ENCODE results near the gene TRIM29.

Gene TRIM29

GRCh38 chr11:120125509-120125908, 12.4 kb downstream of the TRIM29 start:
- TF ChIP-seq TEAD4 (IDR thresholded peaks at IDR 0.05) (no peak), TCF12 (IDR thresholded peaks at IDR 0.05; ENCODE audit: low read depth) (no peak), NFIC (IDR thresholded peaks at IDR 0.05) (no peak), MAX (IDR thresholded peaks at IDR 0.05) (no peak), EGR1 (IDR thresholded peaks at IDR 0.05) (no peak), YY1 (IDR thresholded peaks at IDR 0.05; ENCODE audit: low read depth) (no peak), REST (IDR thresholded peaks at IDR 0.05; ENCODE audit: low read depth) (no peak), CREB1 (IDR thresholded peaks at IDR 0.05; ENCODE audit: low read depth) (no peak), TAF1 (IDR thresholded peaks at IDR 0.05; ENCODE audit: low read depth) (no peak), CEBPB (IDR thresholded peaks at IDR 0.05) (no peak), EP300 (IDR thresholded peaks at IDR 0.05; ENCODE audit: borderline replicate concordance) (no peak), USF1 (IDR thresholded peaks at IDR 0.05) (no peak), ZBTB7A (IDR thresholded peaks at IDR 0.05; ENCODE audit: low read depth) (no peak), RAD21 (IDR thresholded peaks at IDR 0.05; ENCODE audit: low read depth) (no peak), FOXM1 (IDR thresholded peaks at IDR 0.05; ENCODE audit: borderline replicate concordance, low read depth) (no peak)

GRCh38 chr11:120125024-120125423, 12.9 kb downstream of the TRIM29 start:
- TF ChIP-seq EP300 (IDR thresholded peaks at IDR 0.05; ENCODE audit: borderline replicate concordance) (no peak), MAX (IDR thresholded peaks at IDR 0.05) (no peak), REST (IDR thresholded peaks at IDR 0.05; ENCODE audit: low read depth) (no peak), YY1 (IDR thresholded peaks at IDR 0.05; ENCODE audit: low read depth) (no peak), ZBTB7A (IDR thresholded peaks at IDR 0.05; ENCODE audit: low read depth) (no peak), EGR1 (IDR thresholded peaks at IDR 0.05) (no peak), TAF1 (IDR thresholded peaks at IDR 0.05; ENCODE audit: low read depth) (no peak), CREB1 (IDR thresholded peaks at IDR 0.05; ENCODE audit: low read depth) (no peak), TEAD4 (IDR thresholded peaks at IDR 0.05) (no peak), RAD21 (IDR thresholded peaks at IDR 0.05; ENCODE audit: low read depth) (no peak), TCF12 (IDR thresholded peaks at IDR 0.05; ENCODE audit: low read depth) (no peak), CEBPB (IDR thresholded peaks at IDR 0.05) (no peak), FOXM1 (IDR thresholded peaks at IDR 0.05; ENCODE audit: borderline replicate concordance, low read depth) (no peak), NFIC (IDR thresholded peaks at IDR 0.05) (no peak), USF1 (IDR thresholded peaks at IDR 0.05) (no peak)

- TF ChIP-seq REST (IDR thresholded peaks at IDR 0.05; ENCODE audit: low read depth) (no peak), RAD21 (IDR thresholded peaks at IDR 0.05; ENCODE audit: low read depth) (no peak), CREB1 (IDR thresholded peaks at IDR 0.05; ENCODE audit: low read depth) (no peak), NFIC (IDR thresholded peaks at IDR 0.05) (no peak), MAX (IDR thresholded peaks at IDR 0.05) (no peak), YY1 (IDR thresholded peaks at IDR 0.05; ENCODE audit: low read depth) (no peak), TCF12 (IDR thresholded peaks at IDR 0.05; ENCODE audit: low read depth) (no peak), EGR1 (IDR thresholded peaks at IDR 0.05) (no peak), TAF1 (IDR thresholded peaks at IDR 0.05; ENCODE audit: low read depth) (no peak), ZBTB7A (IDR thresholded peaks at IDR 0.05; ENCODE audit: low read depth) (no peak), FOXM1 (IDR thresholded peaks at IDR 0.05; ENCODE audit: borderline replicate concordance, low read depth) (no peak), TEAD4 (IDR thresholded peaks at IDR 0.05) (no peak), USF1 (IDR thresholded peaks at IDR 0.05) (no peak), EP300 (IDR thresholded peaks at IDR 0.05; ENCODE audit: borderline replicate concordance) (no peak), CEBPB (IDR thresholded peaks at IDR 0.05) (no peak)
Measured at GRCh38 chr11:120124355-120124754, 13.6 kb downstream of the TRIM29 start.

Data from Ishikawa (cell line).